GM19395 (cell line): ENCODE measurements around the gene E2F3.

Experiments used
- ATAC-seq: cut with Tn5 transposase; IDR thresholded peaks from one replicate; pipeline ENCODE4 v1.9.1; 2021; ENCODE audit warnings: mild to moderate bottlenecking, moderate library complexity; ENCODE audit not compliant: unreplicated experiment

Gene E2F3

DNA sequence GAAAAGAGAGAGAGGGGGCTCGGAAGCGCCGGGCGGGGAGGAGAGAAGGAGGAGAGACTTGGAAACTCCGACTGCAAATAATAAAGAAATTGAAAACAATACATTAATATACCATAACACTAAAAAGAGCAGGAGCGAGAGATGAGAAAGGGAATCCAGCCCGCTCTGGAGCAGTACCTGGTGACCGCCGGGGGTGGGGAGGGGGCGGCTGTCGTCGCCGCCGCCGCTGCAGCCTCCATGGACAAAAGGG lies 338 bp downstream of the E2F3 start:
- no peak for ATAC-seq

DNA sequence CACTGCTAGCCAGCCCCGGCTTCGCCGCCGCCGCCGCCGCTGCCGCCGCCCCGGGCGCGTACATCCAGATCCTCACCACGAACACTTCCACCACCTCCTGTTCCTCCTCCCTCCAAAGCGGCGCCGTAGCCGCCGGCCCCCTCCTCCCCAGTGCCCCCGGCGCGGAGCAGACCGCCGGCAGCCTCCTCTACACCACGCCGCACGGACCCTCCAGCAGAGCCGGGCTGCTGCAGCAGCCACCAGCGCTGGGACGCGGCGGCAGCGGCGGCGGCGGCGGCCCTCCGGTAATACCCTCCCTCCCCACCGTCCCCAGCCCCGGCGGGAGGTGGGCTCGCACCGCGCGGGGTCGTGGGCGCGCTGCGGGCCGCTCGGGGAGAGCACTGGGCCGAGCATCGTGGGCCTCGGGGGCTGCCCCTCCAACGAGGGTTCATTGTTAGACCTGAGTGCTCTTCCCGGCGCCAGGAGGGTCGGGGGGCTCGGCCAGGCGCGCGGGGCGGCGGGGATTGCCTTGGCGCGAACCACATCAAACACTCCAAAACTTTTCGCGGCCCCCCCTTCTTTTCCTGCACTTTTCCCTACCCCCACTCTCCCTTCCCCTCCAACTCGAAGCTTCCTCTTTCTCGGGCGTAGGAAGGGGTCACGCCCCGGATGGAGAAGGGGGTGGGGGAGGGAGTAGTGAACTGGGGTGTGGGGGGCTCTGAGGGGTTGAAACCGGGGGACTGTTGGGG lies 827 bp downstream of the E2F3 start:
- ATAC-seq, result no peak

DNA sequence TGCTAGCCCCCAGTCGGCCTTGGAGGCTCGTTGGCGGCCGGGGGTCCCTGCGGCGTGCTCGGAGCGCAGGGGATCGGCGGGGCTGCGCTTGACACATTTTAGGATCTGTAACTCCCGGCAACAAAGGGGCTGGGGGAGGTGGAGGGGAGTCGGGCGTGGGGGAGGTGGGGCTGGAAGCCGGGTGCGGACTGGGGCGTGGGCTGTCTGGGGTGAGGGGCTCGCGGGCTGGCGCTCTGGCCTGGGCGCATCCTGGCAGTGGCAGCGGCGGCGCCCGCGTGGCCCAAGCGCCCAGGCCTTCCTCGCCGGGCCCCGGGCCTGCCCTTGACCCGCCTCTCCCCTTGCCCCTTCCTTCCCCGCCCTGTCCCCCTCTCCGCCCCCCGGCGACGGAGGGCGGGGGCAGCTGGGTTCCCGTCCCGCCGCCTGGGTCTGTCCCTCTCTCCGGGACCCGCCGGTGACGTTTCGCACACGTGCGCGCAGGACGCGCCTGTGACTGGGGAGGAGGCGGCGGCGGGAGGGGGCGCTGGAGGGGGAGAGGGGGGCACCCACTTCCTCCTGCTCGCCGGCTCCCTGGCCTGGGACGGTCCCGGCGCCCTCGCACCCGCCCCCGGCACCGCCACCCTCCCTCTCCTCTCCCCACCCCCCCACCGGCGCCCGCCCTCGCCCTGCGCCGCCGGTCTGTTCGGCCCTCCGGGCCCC lies 1.5 kb downstream of the E2F3 start:
- ATAC-seq, result peak; percentile 44

DNA sequence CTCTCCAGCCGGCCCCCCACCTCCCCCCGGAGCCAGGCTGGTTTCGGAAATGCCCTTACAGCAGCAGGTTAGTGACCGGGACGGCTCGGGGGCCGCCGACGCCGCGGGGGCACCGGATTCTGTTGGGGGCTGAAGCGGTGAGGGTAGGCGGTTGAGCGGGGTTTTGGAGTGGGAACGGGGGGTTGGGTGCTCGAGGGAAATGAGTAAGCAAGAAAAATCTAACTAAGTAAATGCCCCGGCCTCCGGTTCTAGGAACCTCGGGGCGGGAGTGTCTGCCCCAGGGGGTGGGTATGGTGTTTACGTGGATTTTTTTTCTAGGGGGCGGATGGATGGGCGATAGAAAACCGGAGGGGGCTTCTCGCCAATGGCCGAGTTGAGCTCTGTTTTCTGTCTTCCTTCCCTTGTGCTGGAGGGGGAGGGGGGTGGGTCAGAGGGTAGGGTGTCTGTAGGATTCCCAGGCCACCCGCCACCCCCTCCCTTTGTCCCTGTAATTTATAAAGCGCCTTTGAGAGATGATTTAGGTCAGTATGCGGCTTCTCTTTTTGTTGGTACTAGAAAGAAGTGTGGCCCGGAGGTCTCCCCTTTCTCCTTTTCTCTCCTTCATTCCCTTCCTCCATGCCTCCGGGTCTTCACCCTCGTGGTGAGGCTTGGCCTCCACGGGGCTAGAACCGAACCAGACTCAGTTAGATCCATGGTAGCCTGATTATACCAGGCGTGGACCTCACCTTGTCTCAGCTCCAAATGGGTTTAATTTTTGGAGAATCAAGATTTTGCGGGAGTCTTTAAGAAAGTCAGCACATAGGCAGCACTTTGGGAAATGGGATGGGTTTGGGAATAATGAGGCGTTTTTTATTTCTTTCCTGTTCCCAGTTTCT lies 2.3 kb downstream of the E2F3 start:
- ATAC-seq, result peak; percentile 5

DNA sequence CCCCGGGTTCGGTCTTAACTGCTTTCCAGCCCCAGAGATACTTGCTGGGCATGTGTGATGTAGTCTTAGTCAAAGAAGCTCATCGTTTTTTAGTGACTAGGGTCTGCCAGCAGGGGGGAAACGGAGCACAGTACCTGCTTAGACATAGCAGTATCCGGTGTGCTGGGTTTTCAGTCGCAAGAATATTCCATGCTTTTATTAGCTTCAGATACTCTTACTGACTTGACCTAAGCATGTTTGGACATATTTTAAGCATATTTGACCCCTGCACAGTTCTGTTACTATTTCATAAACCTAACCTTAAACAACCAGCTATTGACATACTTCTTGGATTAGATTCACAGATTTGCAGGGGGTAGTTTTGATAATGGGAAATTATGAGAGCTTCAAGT lies 3.0 kb downstream of the E2F3 start:
- ATAC-seq, result peak; percentile 30

DNA sequence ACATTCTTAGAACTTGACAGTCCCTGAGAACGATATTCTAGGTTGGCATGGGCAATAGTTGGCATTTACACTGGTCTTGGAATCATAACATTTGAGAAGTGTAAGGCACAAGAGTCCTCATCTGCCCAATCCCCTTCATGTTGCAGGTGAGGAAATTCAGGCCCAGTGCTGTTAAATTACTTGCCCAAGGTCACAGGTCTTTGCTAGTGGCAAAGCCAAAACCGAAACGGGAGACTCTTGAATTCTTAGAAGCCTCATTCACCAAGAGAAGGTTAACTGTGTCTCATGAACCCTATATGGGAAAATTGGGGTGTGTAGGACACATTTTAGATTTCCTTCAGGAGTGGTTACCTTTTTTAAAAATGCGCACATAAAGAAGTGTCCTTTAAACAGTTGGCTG lies 7.2 kb downstream of the E2F3 start:
- ATAC-seq, result no peak

DNA sequence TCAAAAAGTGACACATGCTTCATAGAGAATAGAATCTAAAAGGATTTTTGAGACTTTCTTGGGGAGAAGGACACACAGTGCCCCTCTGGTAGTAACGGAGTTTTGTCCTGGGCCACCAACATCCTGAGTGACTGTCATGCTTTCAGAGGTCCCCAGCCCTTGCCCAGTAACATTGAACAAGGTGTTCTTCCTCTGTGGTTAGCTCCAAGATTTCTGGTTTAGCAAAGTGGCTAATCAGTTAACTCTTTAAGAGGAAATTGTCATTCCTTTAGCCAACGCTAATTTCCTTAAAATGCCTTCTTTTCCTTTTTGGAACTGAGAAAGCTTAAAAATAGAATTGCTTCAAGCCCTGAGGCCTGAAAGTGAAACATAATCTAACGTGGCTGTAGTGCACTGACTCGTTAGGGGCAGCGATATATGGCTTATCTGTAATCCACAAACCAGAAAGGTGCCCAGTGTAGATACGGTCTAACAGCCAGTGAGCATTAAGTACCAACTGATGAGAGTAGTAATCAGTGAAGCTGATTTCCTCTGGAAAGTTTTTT lies 7.8 kb downstream of the E2F3 start:
- ATAC-seq, result peak; percentile 93

DNA sequence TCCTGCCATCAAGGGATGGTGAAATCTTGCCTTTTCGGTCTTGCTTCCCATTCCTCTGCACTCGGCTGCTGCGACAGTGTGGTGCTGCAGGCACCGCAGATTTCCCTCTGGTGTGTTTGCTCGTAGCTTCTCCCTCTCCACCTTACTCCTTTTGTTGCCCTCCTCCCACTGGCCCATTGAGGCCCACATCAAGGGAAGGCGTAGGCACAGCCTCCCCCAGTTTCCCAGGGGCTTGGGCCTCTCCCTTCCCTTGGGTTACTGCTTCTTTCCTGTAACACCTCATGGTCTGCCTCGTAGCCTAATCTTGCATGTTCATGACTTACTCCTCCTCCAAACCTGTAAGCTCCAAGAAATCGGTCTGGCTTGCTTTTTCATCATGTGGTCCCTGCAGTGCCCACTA lies 9.9 kb downstream of the E2F3 start:
- no peak for ATAC-seq

DNA sequence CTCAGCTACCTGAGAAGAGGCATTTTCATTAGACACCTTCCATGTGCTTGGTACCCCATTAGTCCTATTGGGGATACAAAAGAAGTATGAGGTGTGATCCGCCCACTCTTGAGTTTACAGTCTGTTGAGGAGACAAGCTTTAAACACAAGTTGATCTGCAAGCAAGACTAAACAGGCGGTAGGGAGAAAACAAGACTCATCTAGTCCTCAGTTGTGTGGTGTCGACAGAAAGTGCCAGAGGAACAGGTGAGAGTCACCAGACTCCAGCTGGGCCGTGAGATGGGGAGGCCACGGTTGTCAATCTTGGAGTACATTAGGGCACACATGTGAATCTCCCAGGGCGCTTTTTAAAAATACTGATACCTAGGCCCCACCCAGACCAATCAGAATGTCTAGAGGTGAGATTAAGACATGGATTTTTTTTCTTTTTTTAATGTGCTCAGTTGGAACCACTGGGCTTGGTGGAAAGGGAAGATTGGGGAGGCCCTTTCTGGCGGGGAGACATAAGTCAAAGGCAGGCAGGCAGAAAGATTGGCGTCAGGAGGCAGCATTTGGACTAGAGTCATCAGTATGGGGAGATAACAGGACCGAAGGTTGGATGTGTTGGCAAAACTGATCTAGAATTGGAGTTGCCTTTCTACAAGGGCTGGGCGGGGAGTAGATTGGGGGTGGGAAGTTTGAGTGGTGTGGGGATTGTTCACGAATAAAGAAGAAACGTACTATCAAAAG lies 10.4 kb downstream of the E2F3 start:
- ATAC-seq, result no peak

DNA sequence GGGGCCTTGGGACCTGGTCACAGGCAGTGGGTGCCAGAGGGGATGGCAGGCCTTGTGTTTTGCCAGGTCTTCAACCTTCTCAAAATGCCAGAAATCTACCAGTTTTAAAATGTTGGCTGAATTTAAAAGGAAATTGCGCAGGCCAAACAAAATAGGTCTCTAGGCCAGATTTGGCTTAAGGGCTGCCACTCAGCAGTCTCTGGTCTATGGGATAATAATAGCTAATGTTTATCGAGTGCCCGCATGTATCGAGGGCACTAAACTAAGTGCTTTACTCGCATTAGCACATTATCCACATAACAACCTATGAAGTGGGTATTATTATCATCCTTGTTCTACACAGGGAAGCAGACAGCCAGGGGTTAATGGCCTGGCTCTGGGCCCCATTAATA lies 11.0 kb downstream of the E2F3 start:
- no peak for ATAC-seq

DNA sequence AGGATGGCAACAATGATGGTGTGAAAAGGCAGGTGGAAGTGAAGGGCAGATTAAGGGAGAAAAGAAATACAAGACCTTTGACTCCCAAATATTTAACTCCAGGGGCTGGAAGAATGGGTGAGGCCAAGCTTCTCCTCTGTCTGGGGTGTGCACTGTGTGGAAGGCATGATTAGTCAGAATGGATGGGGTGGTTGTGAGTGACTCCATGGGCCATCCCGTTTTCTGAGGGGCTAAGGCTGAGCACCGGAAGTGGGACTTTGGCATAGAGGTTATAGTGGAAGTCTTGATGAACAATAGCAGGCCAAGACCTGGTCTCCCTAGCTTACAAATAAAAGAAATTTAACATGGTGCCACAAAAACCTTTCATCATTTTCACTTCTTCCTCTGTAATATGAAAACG lies 12.1 kb downstream of the E2F3 start:
- ATAC-seq, result no peak

DNA sequence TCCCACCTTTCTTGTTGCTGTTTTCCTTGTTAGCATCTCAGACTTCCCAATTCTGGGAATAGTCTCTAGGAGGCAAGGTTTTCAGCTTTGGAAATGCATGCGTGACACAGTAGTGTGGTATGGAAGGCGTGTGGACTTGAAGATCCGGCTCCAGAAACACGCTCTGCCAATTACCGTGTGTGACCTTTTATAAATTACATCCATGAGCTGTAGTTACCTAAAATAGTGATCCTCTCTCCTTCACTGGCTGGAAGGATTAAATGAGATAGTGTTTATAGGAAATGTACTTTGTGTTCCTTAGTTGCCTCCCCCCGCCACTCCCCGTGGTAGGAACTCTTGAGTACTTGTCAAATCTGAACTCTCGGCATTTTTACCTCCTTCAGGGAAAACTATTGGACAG lies 13.0 kb downstream of the E2F3 start:
- no peak for ATAC-seq

DNA sequence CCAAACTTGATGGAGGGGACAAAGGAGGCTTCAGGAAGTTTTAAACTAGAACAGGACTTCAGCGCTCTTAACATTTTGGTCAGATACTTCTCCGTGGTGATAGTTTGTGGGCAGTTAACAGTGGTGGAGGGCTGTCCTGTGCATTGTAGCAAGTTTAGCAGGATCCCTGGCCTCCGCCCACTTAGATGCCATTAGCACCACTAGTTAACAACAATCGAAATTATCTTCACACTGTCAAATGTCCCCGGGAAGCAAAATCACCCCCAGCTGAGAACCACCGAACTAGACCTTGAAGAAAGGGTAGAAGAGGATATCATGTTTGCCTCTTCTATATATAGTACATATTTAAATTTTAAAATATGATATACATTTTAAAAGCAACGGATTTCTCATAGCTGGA lies 13.6 kb downstream of the E2F3 start:
- no peak for ATAC-seq

DNA sequence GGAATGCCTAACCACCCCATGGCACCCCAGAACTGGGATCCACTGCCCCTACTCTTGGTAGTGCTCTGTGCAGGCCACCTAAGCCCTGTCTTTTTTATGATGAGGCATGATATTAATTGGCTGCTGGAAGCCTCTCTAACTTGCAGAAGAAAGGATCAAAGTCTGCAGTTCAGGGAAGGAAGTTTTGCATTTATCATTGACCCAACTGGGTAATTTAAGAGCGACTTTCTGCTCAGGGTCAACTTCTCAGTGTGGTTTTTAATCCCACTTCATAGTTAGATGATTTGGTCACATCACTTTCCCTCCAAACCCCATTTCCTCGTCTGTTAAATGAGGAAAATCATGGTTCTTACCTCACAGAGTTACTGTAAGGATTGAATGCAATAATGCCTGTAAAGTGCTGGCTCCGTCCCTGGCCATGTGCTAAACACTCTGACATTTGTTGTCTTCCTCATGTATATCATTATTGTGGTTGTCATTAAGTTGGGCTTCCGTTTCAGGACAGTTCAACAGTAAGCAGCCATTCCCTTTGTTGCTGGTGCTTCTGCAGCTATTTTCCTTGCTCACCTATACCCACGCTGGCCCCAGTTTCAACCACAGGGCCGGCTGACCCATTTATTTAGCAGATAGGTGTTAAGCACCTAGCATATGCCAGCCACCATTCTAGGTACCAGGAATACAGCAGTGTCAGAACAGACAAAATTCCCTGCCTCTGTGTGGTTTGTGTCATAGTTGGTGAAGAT lies 14.2 kb downstream of the E2F3 start:
- no peak for ATAC-seq

DNA sequence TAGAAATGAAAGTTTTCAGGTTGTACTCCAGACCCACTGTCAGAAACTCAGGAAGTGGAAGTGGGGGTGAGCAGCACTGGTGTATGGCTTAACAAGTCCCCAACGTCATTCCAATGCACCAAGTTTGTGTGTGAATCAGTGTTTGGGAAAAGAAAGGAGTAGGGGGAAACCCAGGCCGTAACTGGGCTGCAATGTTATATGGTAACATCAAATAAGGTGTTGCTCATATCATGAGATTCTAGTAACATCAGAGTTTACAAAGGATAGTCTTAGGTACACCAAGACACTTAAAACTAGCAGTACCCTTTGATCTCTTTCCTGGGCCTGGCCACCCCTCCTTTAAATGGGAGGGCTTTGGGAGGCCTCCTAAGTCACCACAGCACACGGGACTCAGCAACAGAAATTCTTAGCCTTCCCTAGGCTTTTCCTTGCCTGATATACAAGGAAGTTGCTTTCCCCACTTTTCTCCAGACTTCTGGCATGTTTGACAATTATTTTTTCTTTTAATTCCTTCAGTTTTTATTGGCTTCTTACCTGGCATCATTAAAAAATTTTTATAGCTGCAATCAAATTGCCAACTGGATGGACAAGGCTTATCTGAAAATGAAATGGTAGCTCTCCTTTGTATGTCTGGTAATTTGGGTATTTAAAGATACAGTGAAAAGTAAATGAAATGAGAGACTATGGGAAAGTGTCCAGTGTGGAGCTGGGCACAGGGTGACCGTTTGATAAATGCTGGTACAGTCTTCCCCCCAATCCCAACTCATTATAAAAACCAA lies 15.1 kb downstream of the E2F3 start:
- ATAC-seq, result no peak

DNA sequence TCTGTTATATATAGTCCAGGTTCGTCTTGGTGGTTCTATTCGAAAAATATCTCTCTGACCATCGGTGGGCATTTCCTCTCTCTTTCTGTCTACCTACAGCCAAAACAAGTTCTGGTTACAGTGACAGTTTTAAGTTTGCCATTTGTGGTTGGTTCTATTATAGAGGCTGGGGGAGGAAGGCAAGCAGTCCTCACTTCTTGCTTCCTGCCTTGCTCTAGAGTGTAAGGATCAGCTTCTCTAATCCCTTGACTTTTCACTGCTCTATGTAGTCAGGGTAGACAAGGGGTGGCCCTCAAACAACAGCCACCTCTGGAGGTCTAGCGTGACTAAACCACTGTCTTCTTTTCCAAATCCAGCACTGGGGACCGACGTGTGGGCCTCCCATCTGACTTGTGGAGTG lies 16.1 kb downstream of the E2F3 start:
- ATAC-seq, result peak; percentile 73

DNA sequence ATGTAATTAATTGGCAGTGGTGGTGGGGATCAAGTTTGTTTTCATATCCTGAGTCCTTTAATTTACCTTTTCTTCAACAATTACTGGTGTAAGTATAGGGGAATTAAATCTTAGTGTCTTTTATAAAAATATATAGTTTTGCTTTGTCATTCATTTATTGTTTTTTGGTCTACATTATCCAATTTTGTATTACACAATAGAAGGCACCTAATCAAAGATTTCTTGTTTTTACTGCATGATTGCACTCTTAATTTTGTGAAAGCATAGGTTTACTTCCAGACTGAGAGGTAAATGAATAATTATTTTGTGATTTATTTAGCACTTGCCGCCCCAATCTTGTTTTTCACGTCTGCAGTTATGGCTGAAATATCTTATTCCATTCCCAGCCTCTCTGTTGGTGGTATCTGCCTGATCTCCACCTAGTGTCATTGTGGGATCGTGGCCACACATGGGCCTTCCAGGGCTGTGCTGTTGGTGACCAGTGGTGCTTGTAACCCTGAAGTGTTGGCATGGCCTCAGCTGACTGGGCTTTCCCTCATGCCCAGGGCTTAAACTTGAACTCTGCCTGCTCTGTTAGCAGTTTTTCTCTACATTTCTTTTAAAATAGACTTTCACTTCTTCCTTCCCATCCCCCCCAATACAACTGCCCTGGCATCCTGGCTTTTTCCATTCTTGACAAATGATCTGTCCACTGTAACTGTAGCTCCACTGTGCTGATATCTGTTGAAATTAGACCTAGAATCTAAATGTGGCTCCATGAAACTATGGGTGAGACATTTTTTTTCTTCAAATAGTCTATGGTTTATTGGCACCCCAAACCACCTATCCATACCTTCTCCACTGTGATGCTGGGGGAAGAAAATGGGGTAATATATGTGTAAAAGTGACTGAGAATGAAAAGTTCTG lies 24.8 kb downstream of the E2F3 start:
- ATAC-seq, result no peak

DNA sequence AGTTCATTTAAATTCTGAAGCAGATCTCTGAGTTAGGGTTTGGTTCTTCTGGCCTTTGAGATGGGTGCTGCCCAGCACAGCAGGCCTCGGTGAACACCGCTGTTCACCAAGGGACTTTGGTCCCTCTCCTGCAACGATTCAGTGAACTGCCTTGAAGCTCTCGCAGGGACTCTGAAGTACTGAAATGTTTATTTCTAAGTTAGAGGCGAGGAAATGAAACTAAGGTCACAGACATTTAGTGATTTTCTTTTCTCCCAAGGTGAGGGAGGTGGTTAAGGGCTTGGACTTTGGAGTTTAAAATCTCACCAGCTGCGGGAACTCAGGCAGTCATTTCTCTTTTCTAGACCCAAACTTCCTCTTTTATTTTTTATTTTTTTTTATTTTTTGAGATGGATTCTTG lies 26.2 kb downstream of the E2F3 start:
- ATAC-seq, result peak; percentile 92

DNA sequence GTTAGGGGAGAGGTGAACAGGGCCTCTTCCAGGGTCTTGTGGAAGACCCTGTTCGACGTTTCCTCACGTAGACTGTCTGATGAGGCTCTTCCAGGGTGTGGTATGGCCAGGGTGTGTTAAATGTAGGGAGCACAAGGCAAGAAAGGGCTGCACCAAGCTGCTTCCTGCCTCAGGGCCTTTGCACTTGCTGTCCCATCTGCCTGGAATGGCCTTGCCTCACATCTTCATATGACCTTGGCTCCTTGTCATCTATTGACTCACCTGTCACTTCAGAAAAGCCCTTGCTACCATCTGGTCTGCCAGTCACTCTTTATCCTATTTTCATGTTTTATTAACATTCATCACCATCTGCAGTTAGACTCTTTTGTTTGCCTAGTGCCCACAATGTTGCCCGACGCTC lies 31.0 kb downstream of the E2F3 start:
- ATAC-seq, result no peak
